Uterus (tissue), 2 donors: ENCODE data around the gene HOXB4.

Experiments
- POLR2A ChIP-seq, 2 donors: fragments of 450-650 bp; IDR thresholded peaks; one replicate each; pipeline ENCODE4 v1.6.1; 2016; ENCODE audit warnings: antibody characterized with exemption in 2 of 2, mild to moderate bottlenecking in 1 of 2, moderate library complexity in 1 of 2
- TF ChIP-seq, protein P1 (sequence below), 4 experiments: fragments of 200-600 bp in 2 of 4; fragments of 450-650 bp in 2 of 4; sonication (generic) in 2 of 4; IDR thresholded peaks; one replicate each; pipeline ENCODE4 v1.5.1; 2016 to 2019; ENCODE audit warnings: antibody characterized with exemption in 4 of 4, mild to moderate bottlenecking in 2 of 4, moderate library complexity in 1 of 4

DNA sequence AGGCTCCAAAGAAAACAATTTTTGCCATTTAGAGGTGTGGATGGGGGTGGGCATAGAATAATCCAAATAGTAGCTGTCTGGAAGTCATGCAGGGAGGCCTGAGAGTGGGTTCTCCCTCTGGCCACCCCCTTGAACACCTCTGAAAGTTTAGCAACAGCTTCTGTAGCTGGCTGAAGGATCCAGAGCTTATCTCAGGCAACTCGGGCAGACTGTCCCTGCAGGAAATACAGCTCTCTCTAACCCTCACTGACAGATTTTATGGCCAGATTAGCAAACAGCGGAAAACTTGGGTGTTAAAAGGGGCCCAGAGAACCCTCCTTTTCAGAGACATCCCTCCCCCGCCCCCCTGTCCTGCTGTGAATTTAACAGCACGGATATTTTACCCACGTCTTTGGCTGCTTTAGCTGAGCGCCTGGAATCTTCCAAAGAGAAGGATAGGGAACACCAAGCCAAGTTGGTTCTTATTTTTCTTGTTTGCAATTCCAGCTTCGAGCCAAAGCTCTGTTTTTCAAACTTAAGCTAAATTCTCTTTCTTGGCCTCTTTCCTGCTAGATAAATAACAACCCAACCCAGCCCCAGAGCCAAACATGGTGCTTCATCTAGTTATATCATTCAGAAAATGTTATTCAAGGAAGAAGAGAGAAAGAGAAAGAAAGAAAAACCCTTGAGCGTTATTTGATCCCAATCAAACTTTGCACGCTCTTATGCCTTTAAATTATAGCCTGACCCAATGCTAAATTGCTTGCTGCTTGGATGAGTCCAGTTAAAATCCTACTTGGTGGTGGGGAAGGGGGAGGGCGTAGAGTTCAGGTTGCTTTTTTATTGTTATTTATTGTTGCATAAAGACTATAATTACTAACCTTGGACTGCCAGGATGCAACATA is 31.0 kb downstream of the HOXB4 start:
- no peak for TF ChIP-seq POLR2A (IDR thresholded peaks at IDR 0.05)
- TF ChIP-seq, protein P1, sequence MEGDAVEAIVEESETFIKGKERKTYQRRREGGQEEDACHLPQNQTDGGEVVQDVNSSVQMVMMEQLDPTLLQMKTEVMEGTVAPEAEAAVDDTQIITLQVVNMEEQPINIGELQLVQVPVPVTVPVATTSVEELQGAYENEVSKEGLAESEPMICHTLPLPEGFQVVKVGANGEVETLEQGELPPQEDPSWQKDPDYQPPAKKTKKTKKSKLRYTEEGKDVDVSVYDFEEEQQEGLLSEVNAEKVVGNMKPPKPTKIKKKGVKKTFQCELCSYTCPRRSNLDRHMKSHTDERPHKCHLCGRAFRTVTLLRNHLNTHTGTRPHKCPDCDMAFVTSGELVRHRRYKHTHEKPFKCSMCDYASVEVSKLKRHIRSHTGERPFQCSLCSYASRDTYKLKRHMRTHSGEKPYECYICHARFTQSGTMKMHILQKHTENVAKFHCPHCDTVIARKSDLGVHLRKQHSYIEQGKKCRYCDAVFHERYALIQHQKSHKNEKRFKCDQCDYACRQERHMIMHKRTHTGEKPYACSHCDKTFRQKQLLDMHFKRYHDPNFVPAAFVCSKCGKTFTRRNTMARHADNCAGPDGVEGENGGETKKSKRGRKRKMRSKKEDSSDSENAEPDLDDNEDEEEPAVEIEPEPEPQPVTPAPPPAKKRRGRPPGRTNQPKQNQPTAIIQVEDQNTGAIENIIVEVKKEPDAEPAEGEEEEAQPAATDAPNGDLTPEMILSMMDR (IDR thresholded peaks at IDR 0.05), result peak in 1 of 4 experiments; percentile 3
